Endothelial cell of umbilical vein (primary cell): ENCODE measurements around the gene CAMTA1. TPM values are rescaled to one million over a fixed set of nuclear protein-coding genes. Genes with fewer than 3 reads are reported as not detected.

Source experiments
- BruUV-seq: library from RNA; stranded (reverse); fragments of 400-500 nt; replicated peaks from 2 replicates; lab custom pipeline; 2021; lab: Mats Ljungman, UMichigan
- CTCF ChIA-PET: fragments of 300-600, 350-600 bp; sonication (Branson Sonifier 250); formaldehyde crosslinking; loops from one replicate; lab custom pipeline; 2021; ENCODE audit warnings: antibody characterized with exemption, inconsistent platforms; lab: Charles Lee
- POLR2A ChIA-PET: fragments of 300-600, 350-600 bp; sonication (Branson Sonifier 250); formaldehyde crosslinking; loops from one replicate; lab custom pipeline; 2021; ENCODE audit warnings: antibody characterized with exemption, inconsistent platforms; lab: Charles Lee
- DNase-seq: peaks from one replicate; pipeline ENCODE4 v3.0.0-alpha.2; 2011; ENCODE audit warnings: low read depth, low spot score
- FAIRE-seq: peaks from 2 replicates; lab custom pipeline; 2011; peaks lifted over from hg19 to GRCh38; lab: Jason Lieb, UNC
- H2AFZ ChIP-seq: 2 replicates; pipeline ENCODE4 v1.6.0; 2012; ENCODE audit warnings: low read depth, low read length, control low read depth, inconsistent platforms
- H3K27ac ChIP-seq: 2 replicates; pipeline ENCODE4 v1.5.1; 2011; ENCODE audit warnings: low read depth, mild to moderate bottlenecking, control low read depth, low read length, moderate library complexity; ENCODE audit not compliant: insufficient read depth
- H3K27me3 ChIP-seq, 2 experiments: 2 replicates each; pipeline versions ENCODE4 v1.6.0 to v1.6.1; 2011; ENCODE audit warnings: low read length in 2 of 2, mixed read lengths in 1 of 2; ENCODE audit not compliant: control insufficient read depth in 2 of 2, insufficient read depth in 2 of 2
- H3K36me3 ChIP-seq, 2 experiments: 2 replicates in 1 of 2; 3 replicates in 1 of 2; pipeline ENCODE4 v1.5.1; 2011; ENCODE audit warnings: low read length in 2 of 2, mild to moderate bottlenecking in 1 of 2, moderate library complexity in 1 of 2; ENCODE audit not compliant: control insufficient read depth in 2 of 2, insufficient read depth in 2 of 2; ENCODE audit errors: extremely low read depth in 1 of 2
- H3K4me1 ChIP-seq: 3 replicates; pipeline ENCODE4 v1.5.1; 2011; ENCODE audit warnings: mild to moderate bottlenecking, low read length; ENCODE audit not compliant: control insufficient read depth, insufficient read depth; ENCODE audit errors: extremely low read depth
- H3K4me2 ChIP-seq: 2 replicates; pipeline ENCODE4 v1.6.1; 2011; ENCODE audit warnings: low read length, control low read depth, mixed read lengths; ENCODE audit not compliant: insufficient read depth
- H3K4me3 ChIP-seq, 3 experiments: fragments of 200-600 bp in 1 of 3; sonication (generic), shearing (Covaris generic) in 1 of 3; replicated peaks in 1 of 3; 2 replicates each; pipeline ENCODE4 v1.5.1; 2011 to 2016; ENCODE audit warnings: control low read depth in 3 of 3, low read length in 3 of 3, mild to moderate bottlenecking in 2 of 3, inconsistent platforms in 1 of 3, low read depth in 1 of 3, moderate library complexity in 1 of 3; ENCODE audit not compliant: insufficient read depth in 1 of 3
- H3K79me2 ChIP-seq: 2 replicates; pipeline ENCODE4 v1.6.0; 2012; ENCODE audit warnings: low read length, inconsistent platforms; ENCODE audit not compliant: control insufficient read depth, insufficient read depth
- H3K9ac ChIP-seq: replicated peaks from 2 replicates; pipeline ENCODE3; 2011; ENCODE audit warnings: low read length, control low read depth; ENCODE audit not compliant: insufficient read depth; ENCODE audit errors: extremely low read depth
- H3K9me1 ChIP-seq: replicated peaks from 3 replicates; pipeline ENCODE4 v1.6.0; 2011; ENCODE audit warnings: mild to moderate bottlenecking, low read length; ENCODE audit not compliant: control insufficient read depth, insufficient read depth; ENCODE audit errors: extremely low read depth
- H3K9me3 ChIP-seq: replicated peaks from 2 replicates; pipeline ENCODE4 v1.5.1; 2012; ENCODE audit warnings: low read length, inconsistent platforms; ENCODE audit not compliant: control insufficient read depth, insufficient read depth
- H4K20me1 ChIP-seq: replicated peaks from 2 replicates; pipeline ENCODE3; 2011; ENCODE audit warnings: mild to moderate bottlenecking, low read length; ENCODE audit not compliant: control insufficient read depth, insufficient read depth; ENCODE audit errors: extremely low read depth
- FOS ChIP-seq: IDR thresholded peaks from 2 replicates; pipeline ENCODE4 v1.6.1; 2011; ENCODE audit warnings: mild to moderate bottlenecking, low read length, moderate library complexity, borderline replicate concordance; ENCODE audit not compliant: insufficient read depth
- JUN ChIP-seq: IDR thresholded peaks from 2 replicates; pipeline ENCODE4 v1.6.1; 2011; ENCODE audit warnings: borderline replicate concordance, low read depth; ENCODE audit not compliant: insufficient read length, insufficient read depth
- MYC ChIP-seq: IDR thresholded peaks from one replicate; pipeline ENCODE4 v1.6.1; 2011; ENCODE audit warnings: mild to moderate bottlenecking, low read depth, low read length
- POLR2A ChIP-seq: IDR thresholded peaks from 2 replicates; pipeline ENCODE4 v1.6.1; 2012; ENCODE audit warnings: low read depth, mild to moderate bottlenecking, control low read depth, low read length
- POLR2AphosphoS5 ChIP-seq: IDR thresholded peaks from 2 replicates; pipeline ENCODE4 v1.6.1; 2012; ENCODE audit warnings: low read depth, mild to moderate bottlenecking, control low read depth, low read length, moderate library complexity; ENCODE audit not compliant: insufficient read depth
- dilution Hi-C: fragments of 300-500 bp; cut with MboI; formaldehyde crosslinking; loops from one replicate; pipeline ENCODE4 v1.15.0; 2019; ENCODE audit warnings: low sequenced_read_pairs; ENCODE audit not compliant: extremely low pct_ligation_motif_present
- intact Hi-C: fragments of 100-400 bp; cut with micrococcal nuclease; formaldehyde crosslinking; loops from one replicate; pipeline ENCODE4 v1.10.0; 2022
- polyA plus RNA-seq, 4 experiments: library from polyadenylated mRNA; depleted of rRNA in 3 of 4; stranded (reverse) in 3 of 4; unstranded in 1 of 4; fragments of >200 nt; gene quantifications; 2 replicates each; pipeline versions ENCODE4 v1.2.1 to v1.2.3, GENCODE V29; 2011 to 2012; ENCODE audit warnings: missing spikeins in 1 of 4
- total RNA-seq: library from RNA; stranded (reverse); gene quantifications from 2 replicates; pipeline ENCODE4 v1.2.3, GENCODE V29; 2021
- TF ChIP-seq, protein P1 (sequence below), 2 donors: IDR thresholded peaks; 1 replicate in 1 of 2; 2 replicates in 1 of 2; pipeline ENCODE4 v1.5.1; 2011; ENCODE audit warnings: low read length in 2 of 2, mild to moderate bottlenecking in 2 of 2, moderate library complexity in 2 of 2, control low read depth in 1 of 2, inconsistent platforms in 1 of 2, low read depth in 1 of 2; ENCODE audit not compliant: insufficient read depth in 1 of 2; ENCODE audit errors: extremely low read depth in 1 of 2

Gene CAMTA1
- total and polyA plus RNA-seq, 2 donors (not counting 3 experiments of a cell fraction or from before 2014, with no cell fraction given), result 50.8 to 92.7 TPM

- no peaks in the 10 kb centered on the region for H3K9me1 ChIP-seq
- H2AFZ ChIP-seq, result no peak overlapping the region
- intact Hi-C loops, result no loop called here
- peaks cover 4% of the 10 kb centered on the region for H3K79me2 ChIP-seq
- no peak for DNase-seq
- ChIA-PET POLR2A (no interaction called here), CTCF (interaction anchor here (1.4 to 3.0 kb wide), 4 partner anchors 16 to 169 kb away, joined by 3 to 7 read pairs (median 4); no protein-coding TSS in a partner anchor)
- no peak overlapping the region for H3K27ac ChIP-seq
- no peaks in the 10 kb centered on the region for H3K9me3 ChIP-seq
- BruUV-seq, result no TSS peak
- dilution Hi-C loops, result no loop called here
- no peaks in the 10 kb centered on the region for H4K20me1 ChIP-seq
- H3K4me1 ChIP-seq, result no peaks in the 10 kb centered on the region
- H3K27me3 ChIP-seq, result no peaks in the 10 kb centered on the region
- H3K4me2 ChIP-seq, result no peak overlapping the region
- TF ChIP-seq JUN (no peak), FOS (no peak), MYC (no peak), POLR2AphosphoS5 (no peak), POLR2A (no peak)
- TF ChIP-seq, protein P1, sequence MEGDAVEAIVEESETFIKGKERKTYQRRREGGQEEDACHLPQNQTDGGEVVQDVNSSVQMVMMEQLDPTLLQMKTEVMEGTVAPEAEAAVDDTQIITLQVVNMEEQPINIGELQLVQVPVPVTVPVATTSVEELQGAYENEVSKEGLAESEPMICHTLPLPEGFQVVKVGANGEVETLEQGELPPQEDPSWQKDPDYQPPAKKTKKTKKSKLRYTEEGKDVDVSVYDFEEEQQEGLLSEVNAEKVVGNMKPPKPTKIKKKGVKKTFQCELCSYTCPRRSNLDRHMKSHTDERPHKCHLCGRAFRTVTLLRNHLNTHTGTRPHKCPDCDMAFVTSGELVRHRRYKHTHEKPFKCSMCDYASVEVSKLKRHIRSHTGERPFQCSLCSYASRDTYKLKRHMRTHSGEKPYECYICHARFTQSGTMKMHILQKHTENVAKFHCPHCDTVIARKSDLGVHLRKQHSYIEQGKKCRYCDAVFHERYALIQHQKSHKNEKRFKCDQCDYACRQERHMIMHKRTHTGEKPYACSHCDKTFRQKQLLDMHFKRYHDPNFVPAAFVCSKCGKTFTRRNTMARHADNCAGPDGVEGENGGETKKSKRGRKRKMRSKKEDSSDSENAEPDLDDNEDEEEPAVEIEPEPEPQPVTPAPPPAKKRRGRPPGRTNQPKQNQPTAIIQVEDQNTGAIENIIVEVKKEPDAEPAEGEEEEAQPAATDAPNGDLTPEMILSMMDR (IDR thresholded peaks at IDR 0.05; ENCODE audit: extremely low read depth in 1 of 2, insufficient read depth in 1 of 2, low read depth in 1 of 2, low read length in 2 of 2), result no peak
- no peak overlapping the region for H3K9ac ChIP-seq
- no peak overlapping the region for H3K4me3 ChIP-seq
- FAIRE-seq, result no peak
- peaks cover 0 to 8% of the 10 kb centered on the region in 2 experiments for H3K36me3 ChIP-seq
Measured at GRCh38 chr1:6873298-6874015, 88.2 kb downstream of the CAMTA1 start.
